ENCODE data around the gene SPATA6L.

SPATA6L gene

GRCh38 chr9:4666042-4666699, at the start of gene SPATA6L:
TSS of gene SPATA6L (minus strand) at chr9:4666480. CDS start at chr9:4666250, 230 bp downstream.
- DNase-seq (ENCODE audit: low read depth): no peak
- peak within 1 kb of the TSS; percentile 59 for H3K4me3 ChIP-seq (ENCODE audit: low read length)
- peak; percentile 24 for TF ChIP-seq CTCF (conservative IDR thresholded peaks at IDR 0.05; ENCODE audit: low read depth, low read length)

- no peak for TF ChIP-seq CTCF (conservative IDR thresholded peaks at IDR 0.05; ENCODE audit: low read depth, low read length)
- no peak overlapping the region for H3K4me3 ChIP-seq (ENCODE audit: low read length)
- peak; percentile 45 for DNase-seq (ENCODE audit: low read depth)
These were observed 48.2 kb upstream of the SPATA6L start for GRCh38 chr9:4714266-4715016.

GRCh38 chr9:4713849-4714248, 47.6 kb upstream of the SPATA6L start:
- no peak overlapping the region for H3K4me3 ChIP-seq (ENCODE audit: low read length)
- TF ChIP-seq CTCF (conservative IDR thresholded peaks at IDR 0.05; ENCODE audit: low read depth, low read length): no peak
- no peak for DNase-seq (ENCODE audit: low read depth)

DNA sequence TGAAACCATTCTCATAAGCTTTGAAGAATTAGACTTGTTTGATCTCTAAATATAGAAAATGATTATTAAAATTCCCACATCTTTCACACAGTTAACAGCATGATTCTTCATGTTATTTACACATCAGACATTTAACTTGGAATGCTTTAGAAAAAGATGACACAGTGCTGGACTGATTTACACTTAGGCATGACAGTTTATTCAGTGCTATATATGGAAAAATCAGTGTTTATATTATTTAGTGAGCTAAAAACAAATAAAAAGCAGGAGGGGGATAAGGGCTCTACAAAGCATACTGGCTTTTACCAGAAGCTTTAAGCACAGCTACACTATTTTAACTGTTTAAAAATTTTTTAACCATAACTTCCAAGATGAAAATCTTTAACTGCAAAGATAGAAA, 43.1 kb upstream of the SPATA6L start:
- no peak for TF ChIP-seq CTCF (conservative IDR thresholded peaks at IDR 0.05; ENCODE audit: low read depth, low read length)
- no peak for DNase-seq (ENCODE audit: low read depth)
- no peak overlapping the region for H3K4me3 ChIP-seq (ENCODE audit: low read length)

- no peak overlapping the region for H3K4me3 ChIP-seq (ENCODE audit: low read length)
- TF ChIP-seq CTCF (conservative IDR thresholded peaks at IDR 0.05; ENCODE audit: low read depth, low read length): no peak
- no peak for DNase-seq (ENCODE audit: low read depth)
These were observed 40.8 kb upstream of the SPATA6L start for GRCh38 chr9:4706971-4707622.

DNA sequence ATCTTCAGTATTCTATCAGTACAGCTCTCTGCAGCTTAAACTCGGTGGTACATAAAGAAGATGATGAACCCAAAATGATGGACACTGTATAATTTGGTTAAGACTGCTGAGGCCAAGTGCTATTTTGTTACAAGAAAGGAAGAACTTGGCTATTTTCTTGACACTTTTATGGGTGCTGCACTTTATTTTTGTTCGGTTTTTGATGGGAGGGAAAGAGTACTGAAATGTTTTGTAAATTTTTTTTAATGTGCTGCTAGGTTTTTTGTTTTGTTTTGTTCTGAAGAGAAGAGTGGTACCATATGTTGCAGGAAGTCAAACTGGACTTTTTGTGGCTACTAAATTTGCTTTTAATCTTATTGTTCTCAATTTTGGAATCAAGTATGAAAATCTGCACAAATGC, 39.7 kb upstream of the SPATA6L start:
- no peak overlapping the region for H3K4me3 ChIP-seq (ENCODE audit: low read length)
- no peak for DNase-seq (ENCODE audit: low read depth)
- TF ChIP-seq CTCF (conservative IDR thresholded peaks at IDR 0.05; ENCODE audit: low read depth, low read length): no peak
